Mesendoderm (in vitro differentiated cells): ENCODE data around the gene MAPRE3.

Source experiments
- DNase-seq: peaks from one replicate; pipeline ENCODE4 v3.0.0; 2013
- H2AK5ac ChIP-seq: 2 replicates; pipeline ENCODE4 v1.6.1; 2013; ENCODE audit warnings: low read length, inconsistent platforms
- H2BK120ac ChIP-seq: 2 replicates; pipeline ENCODE4 v1.6.1; 2013; ENCODE audit warnings: low read depth, mild to moderate bottlenecking, low read length, moderate library complexity, mixed read lengths
- H2BK15ac ChIP-seq: replicated peaks from 2 replicates; pipeline ENCODE4 v1.6.1; 2013; ENCODE audit warnings: low read depth, mild to moderate bottlenecking, moderate library complexity
- H2BK5ac ChIP-seq: 2 replicates; pipeline ENCODE4 v1.6.1; 2013; ENCODE audit warnings: low read length, inconsistent platforms
- H3K18ac ChIP-seq: 2 replicates; pipeline ENCODE4 v1.6.1; 2013; ENCODE audit warnings: mild to moderate bottlenecking, low read length, mixed read lengths
- H3K23ac ChIP-seq: one replicate; pipeline ENCODE4 v1.6.1; 2013; ENCODE audit warnings: low read length
- H3K27ac ChIP-seq: 2 replicates; pipeline ENCODE4 v1.5.1; 2013; ENCODE audit warnings: low read depth, mild to moderate bottlenecking, inconsistent platforms, low read length, moderate library complexity
- H3K27me3 ChIP-seq: 2 replicates; pipeline ENCODE4 v1.6.1; 2013; ENCODE audit warnings: low read length, control low read depth, mild to moderate bottlenecking, inconsistent platforms; ENCODE audit not compliant: insufficient read depth, poor library complexity
- H3K36me3 ChIP-seq: 2 replicates; pipeline ENCODE4 v1.6.1; 2013; ENCODE audit warnings: low read length, inconsistent platforms; ENCODE audit not compliant: control insufficient read depth, insufficient read depth
- H3K4ac ChIP-seq: one replicate; pipeline ENCODE4 v1.6.1; 2013; ENCODE audit warnings: low read depth, mild to moderate bottlenecking, low read length, moderate library complexity
- H3K4me1 ChIP-seq: 2 replicates; pipeline ENCODE4 v1.6.1; 2013; ENCODE audit warnings: low read depth, low read length, inconsistent platforms; ENCODE audit not compliant: control insufficient read depth
- H3K4me2 ChIP-seq: 2 replicates; pipeline ENCODE4 v1.6.1; 2013; ENCODE audit warnings: low read length
- H3K4me3 ChIP-seq: 2 replicates; pipeline ENCODE4 v1.5.1; 2013; ENCODE audit warnings: mild to moderate bottlenecking, low read length
- H3K56ac ChIP-seq: one replicate; pipeline ENCODE4 v1.6.1; 2013; ENCODE audit warnings: low read length
- H3K79me1 ChIP-seq: 2 replicates; pipeline ENCODE4 v1.6.1; 2013; ENCODE audit warnings: low read length, inconsistent platforms
- H3K79me2 ChIP-seq: 2 replicates; pipeline ENCODE4 v1.6.1; 2013; ENCODE audit warnings: mild to moderate bottlenecking, low read length; ENCODE audit not compliant: control insufficient read depth, insufficient read depth
- H3K9ac ChIP-seq: 2 replicates; pipeline ENCODE4 v1.6.1; 2013; ENCODE audit warnings: low read length, inconsistent platforms
- H4K5ac ChIP-seq: one replicate; pipeline ENCODE4 v1.6.1; 2013; ENCODE audit warnings: low read length
- H4K8ac ChIP-seq: one replicate; pipeline ENCODE4 v1.6.1; 2013; ENCODE audit warnings: low read depth, mild to moderate bottlenecking, control low read depth, low read length, moderate library complexity
- WGBS: extraction: QIAGEN DNeasy Blood & Tissue Kit; methylation state at CpG from one replicate; pipeline ENCODE4 v1.1.7; 2013; ENCODE audit warnings: low lambda C conversion rate, missing lambda C conversion rate; ENCODE audit not compliant: insufficient coverage; ENCODE audit errors: extremely low coverage; 5-methylcytosine and 5-hydroxymethylcytosine counted together

Gene MAPRE3

GRCh38 chr2:26925100-26925791 is 45.2 kb upstream of the MAPRE3 start:
- Histone ChIP-seq H2BK5ac (no peak overlapping the region), H2BK15ac (no peak overlapping the region), H3K27ac (no peak overlapping the region), H3K36me3 (no peaks in the 10 kb centered on the region), H3K4me1 (no peaks in the 10 kb centered on the region), H3K27me3 (no peaks in the 10 kb centered on the region), H4K8ac (no peak overlapping the region), H3K23ac (no peak overlapping the region), H3K79me2 (no peaks in the 10 kb centered on the region), H3K18ac (no peak overlapping the region), H3K4me3 (no peak overlapping the region), H3K9ac (no peak overlapping the region), H2AK5ac (no peak overlapping the region), H2BK120ac (no peak overlapping the region), H3K56ac (no peak overlapping the region), H3K4ac (no peak overlapping the region), H3K79me1 (no peaks in the 10 kb centered on the region), H4K5ac (no peak overlapping the region), H3K4me2 (no peak overlapping the region)
- no CpG with 5 or more reads among the region's 9 CpGs for WGBS
- peak; percentile 55 for DNase-seq

- H4K5ac ChIP-seq: no peak overlapping the region
- no peak overlapping the region for H3K9ac ChIP-seq
- no CpG with 5 or more reads among the region's 9 CpGs for WGBS
- no peak overlapping the region for H3K4ac ChIP-seq
- no peaks in the 10 kb centered on the region for H3K4me1 ChIP-seq
- H4K8ac ChIP-seq: no peak overlapping the region
- H3K27ac ChIP-seq: no peak overlapping the region
- no peak overlapping the region for H3K56ac ChIP-seq
- DNase-seq: no peak
- H2AK5ac ChIP-seq: no peak overlapping the region
- H3K79me2 ChIP-seq: no peaks in the 10 kb centered on the region
- no peaks in the 10 kb centered on the region for H3K79me1 ChIP-seq
- H3K36me3 ChIP-seq: no peaks in the 10 kb centered on the region
- H3K4me2 ChIP-seq: no peak overlapping the region
- H3K27me3 ChIP-seq: no peaks in the 10 kb centered on the region
- no peak overlapping the region for H3K4me3 ChIP-seq
- H3K18ac ChIP-seq: no peak overlapping the region
- H2BK15ac ChIP-seq: no peak overlapping the region
- no peak overlapping the region for H3K23ac ChIP-seq
- H2BK5ac ChIP-seq: no peak overlapping the region
- H2BK120ac ChIP-seq: no peak overlapping the region
Observed at GRCh38 chr2:26927221-26927620, 43.2 kb upstream of the MAPRE3 start.

GRCh38 chr2:26932974-26933373 is 37.5 kb upstream of the MAPRE3 start:
- WGBS: no CpG with 5 or more reads among the region's 11 CpGs
- Histone ChIP-seq H3K56ac (no peak overlapping the region), H3K36me3 (no peaks in the 10 kb centered on the region)

DNA sequence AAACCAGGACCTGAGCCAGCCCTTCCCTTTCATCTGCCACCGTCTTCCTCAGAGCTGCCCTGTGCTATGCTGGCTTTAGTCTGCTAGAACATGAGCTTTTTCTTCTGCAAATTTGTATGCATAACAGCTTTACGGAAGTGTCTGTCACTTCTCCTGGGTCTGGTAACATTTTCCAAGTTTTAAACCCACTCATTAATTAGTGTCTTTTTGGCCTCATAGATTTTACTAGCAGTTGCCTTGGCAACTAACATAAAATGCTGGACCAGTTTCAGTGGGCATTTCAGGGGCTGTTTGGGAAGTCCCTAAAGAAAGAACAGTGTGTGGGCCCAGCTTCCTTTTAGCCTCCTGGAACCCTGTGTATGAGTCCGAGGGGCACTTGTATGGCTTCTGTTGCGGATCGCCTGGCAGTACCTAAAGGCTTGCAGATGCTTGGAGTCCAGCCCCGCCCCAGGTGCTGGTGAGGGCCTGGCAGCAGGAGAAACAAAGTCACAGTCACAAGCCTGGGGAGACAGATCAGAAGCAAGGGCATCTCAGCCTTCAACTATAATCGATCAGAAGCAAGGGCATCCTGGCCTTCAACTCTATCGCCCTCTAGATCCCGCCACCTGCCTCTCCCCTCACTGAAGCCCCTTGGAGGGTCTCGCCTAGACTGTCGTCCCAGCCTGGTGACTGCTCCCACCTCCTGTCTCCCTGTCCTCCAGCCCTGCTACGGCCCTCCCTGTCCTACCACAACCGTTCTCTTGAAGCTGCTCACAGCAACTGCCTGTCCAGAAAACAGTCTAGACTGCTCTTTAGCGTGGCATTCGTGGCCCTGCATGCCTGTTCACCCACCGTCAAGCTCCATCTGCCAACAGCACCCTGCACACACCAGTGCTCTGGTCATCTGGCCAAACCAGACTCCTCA is 36.8 kb upstream of the MAPRE3 start:
- no peaks in the 10 kb centered on the region for H3K79me1 ChIP-seq
- no peak overlapping the region for H3K4me3 ChIP-seq
- WGBS: no CpG with 5 or more reads among the region's 16 CpGs

More at GRCh38 chr2:26932974-26933373, 37.5 kb upstream of the MAPRE3 start:
- DNase-seq: no peak
- H3K23ac ChIP-seq: no peak overlapping the region
- H4K8ac ChIP-seq: no peak overlapping the region
- no peaks in the 10 kb centered on the region for H3K79me1 ChIP-seq
- H2BK5ac ChIP-seq: no peak overlapping the region
- H2AK5ac ChIP-seq: no peak overlapping the region
- no peak overlapping the region for H3K4me3 ChIP-seq
- H3K18ac ChIP-seq: no peak overlapping the region
- no peak overlapping the region for H2BK15ac ChIP-seq
- H4K5ac ChIP-seq: no peak overlapping the region
- H3K79me2 ChIP-seq: no peaks in the 10 kb centered on the region
- H2BK120ac ChIP-seq: no peak overlapping the region
- H3K27ac ChIP-seq: no peak overlapping the region
- no peaks in the 10 kb centered on the region for H3K4me1 ChIP-seq
- H3K27me3 ChIP-seq: no peaks in the 10 kb centered on the region
- no peak overlapping the region for H3K4me2 ChIP-seq
- no peak overlapping the region for H3K9ac ChIP-seq
- no peak overlapping the region for H3K4ac ChIP-seq

DNA sequence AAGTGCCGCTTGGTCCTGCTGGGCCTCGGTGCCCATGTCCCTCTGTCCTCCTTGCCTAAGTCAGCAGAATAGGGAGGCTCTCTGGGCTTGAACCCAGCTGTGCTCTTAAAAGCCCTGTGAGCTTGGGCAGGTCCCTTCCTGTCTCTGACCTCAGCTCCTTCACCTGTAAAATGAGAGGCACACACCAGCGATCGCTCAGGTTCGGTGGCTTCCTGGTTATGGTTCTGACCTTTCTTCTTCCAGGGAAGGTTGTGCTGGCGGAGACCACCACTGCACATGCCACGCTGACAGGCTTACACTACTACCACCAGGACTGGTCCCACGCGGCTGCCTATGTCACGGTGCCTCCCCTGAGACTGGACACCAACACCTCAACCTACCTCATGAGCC is 36.1 kb upstream of the MAPRE3 start:
- no peak overlapping the region for H4K8ac ChIP-seq
- no peak for DNase-seq
- H3K4ac ChIP-seq: no peak overlapping the region
- H3K4me3 ChIP-seq: no peak overlapping the region
- no peaks in the 10 kb centered on the region for H3K27me3 ChIP-seq
- H3K27ac ChIP-seq: no peak overlapping the region
- H3K23ac ChIP-seq: no peak overlapping the region
- no peak overlapping the region for H3K4me2 ChIP-seq
- H2AK5ac ChIP-seq: no peak overlapping the region
- H3K36me3 ChIP-seq: no peaks in the 10 kb centered on the region
- no peak overlapping the region for H3K9ac ChIP-seq
- H2BK5ac ChIP-seq: no peak overlapping the region
- WGBS: no CpG with 5 or more reads among the region's 10 CpGs
- H3K79me2 ChIP-seq: no peaks in the 10 kb centered on the region
- H3K56ac ChIP-seq: no peak overlapping the region
- H3K79me1 ChIP-seq: no peaks in the 10 kb centered on the region
- H2BK120ac ChIP-seq: no peak overlapping the region
- no peaks in the 10 kb centered on the region for H3K4me1 ChIP-seq
- no peak overlapping the region for H2BK15ac ChIP-seq
- H3K18ac ChIP-seq: no peak overlapping the region
- H4K5ac ChIP-seq: no peak overlapping the region

More for the DNA sequence above, 36.8 kb upstream of the MAPRE3 start:
- H3K36me3 ChIP-seq: no peaks in the 10 kb centered on the region
- H4K5ac ChIP-seq: no peak overlapping the region
- H3K79me2 ChIP-seq: no peaks in the 10 kb centered on the region
- H3K23ac ChIP-seq: no peak overlapping the region
- H3K9ac ChIP-seq: no peak overlapping the region
- no peaks in the 10 kb centered on the region for H3K4me1 ChIP-seq
- no peak for DNase-seq
- H4K8ac ChIP-seq: no peak overlapping the region
- H2AK5ac ChIP-seq: no peak overlapping the region
- no peak overlapping the region for H3K56ac ChIP-seq
- H3K27me3 ChIP-seq: no peaks in the 10 kb centered on the region
- H3K4me2 ChIP-seq: no peak overlapping the region
- H3K27ac ChIP-seq: no peak overlapping the region
- H2BK15ac ChIP-seq: no peak overlapping the region
- no peak overlapping the region for H2BK120ac ChIP-seq
- H3K18ac ChIP-seq: no peak overlapping the region
- H2BK5ac ChIP-seq: no peak overlapping the region
- no peak overlapping the region for H3K4ac ChIP-seq
